Measurements from ENCODE around the gene MAPK8IP3. TPM values are rescaled to one million over a fixed set of nuclear protein-coding genes. Genes with fewer than 3 reads are reported as not detected.

Gene MAPK8IP3
- total RNA-seq, 2 experiments from 2014 or later: 57.1 to 57.4 TPM

GRCh38 chr16:1749152-1750117 is 43.4 kb downstream of the MAPK8IP3 start:
- CTCF ChIA-PET: no interaction called here
- POLR2A ChIA-PET: no interaction called here

DNA sequence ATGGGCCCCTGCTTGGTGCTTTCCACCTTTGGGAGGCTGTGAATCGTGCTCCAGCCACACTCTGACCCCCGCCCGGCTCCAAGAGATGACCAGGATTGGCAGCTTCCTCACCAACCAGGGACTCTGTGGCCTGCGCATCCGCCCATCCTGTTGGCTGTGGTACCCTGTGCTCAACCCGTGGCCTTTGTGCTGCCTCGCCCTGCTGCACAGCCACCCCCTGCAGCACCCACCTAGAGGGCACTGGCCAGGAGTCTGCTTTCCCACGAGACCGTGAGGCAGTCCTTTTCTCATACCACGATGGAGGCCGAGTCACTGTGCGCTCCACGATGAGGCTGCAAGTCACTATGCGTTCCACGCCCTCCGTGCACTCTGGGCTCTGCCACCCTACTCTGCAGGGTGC is 46.0 kb downstream of the MAPK8IP3 start:
- ChIA-PET CTCF (no interaction called here), POLR2A (no interaction called here)

- CTCF ChIA-PET: no interaction called here
- POLR2A ChIA-PET: interaction anchor here (0.7 kb wide), 1 partner anchor 400 kb away, joined by 4 read pairs; no protein-coding TSS in a partner anchor
These were observed 46.9 kb downstream of the MAPK8IP3 start for GRCh38 chr16:1752853-1753252.

DNA sequence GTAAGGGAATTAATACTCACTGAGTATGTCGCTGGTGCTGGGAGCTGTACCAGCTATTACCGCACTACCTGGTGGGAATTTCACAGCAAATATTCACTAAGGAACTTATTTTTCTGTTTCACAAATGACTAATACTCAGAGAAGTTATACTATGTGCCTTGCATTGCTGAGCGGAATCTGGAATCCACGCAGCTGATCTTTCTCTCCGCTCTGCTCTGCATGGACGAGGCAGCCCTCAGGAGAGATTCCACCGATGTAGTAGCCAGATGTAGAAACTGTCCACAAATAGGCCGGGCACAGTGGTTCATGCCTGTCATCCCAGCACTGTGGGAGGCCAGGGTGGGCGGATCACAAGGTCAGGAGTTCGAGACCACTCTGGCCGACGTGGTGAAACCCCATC is 48.2 kb downstream of the MAPK8IP3 start:
- ChIA-PET POLR2A (no interaction called here), CTCF (interaction anchor here (0.6 kb wide), 1 partner anchor 761 kb away, joined by 4 read pairs; no protein-coding TSS in a partner anchor)

DNA sequence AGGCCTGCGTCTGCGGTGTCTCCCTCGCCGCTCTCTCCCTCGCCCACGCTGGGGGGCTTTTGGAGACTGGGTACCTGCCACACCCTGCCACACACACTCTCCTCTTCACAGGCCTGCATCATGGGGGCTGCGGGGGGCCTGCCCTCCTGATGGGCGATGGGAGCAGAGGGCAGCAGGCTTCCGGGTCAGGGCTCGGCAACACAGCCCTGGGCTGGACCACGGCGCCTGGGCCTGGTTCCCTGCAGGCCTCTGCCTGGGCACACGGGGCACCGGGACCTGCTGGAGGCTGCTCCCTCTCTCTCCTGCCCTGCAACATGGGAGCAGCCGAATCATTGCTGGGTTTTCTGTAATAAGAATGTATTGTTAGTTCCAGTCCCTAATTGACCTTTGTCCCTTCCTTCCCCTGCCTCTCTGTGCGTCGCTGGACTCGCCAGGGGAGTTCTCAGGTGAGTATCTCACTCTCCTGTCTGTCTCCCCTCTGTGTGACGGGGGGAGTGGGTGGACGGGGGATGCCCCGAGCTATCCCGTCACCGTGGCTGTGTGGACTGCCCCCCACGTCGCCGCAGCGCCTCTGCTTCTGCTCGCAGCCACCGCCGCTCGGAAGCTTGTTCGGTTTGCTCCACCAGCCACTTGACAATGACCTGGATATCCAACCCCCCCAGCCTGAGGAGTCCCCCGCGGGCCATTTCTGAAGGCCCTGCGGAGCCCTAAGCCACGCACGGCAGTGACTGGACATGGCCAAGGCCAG is 51.9 kb downstream of the MAPK8IP3 start:
- CTCF ChIA-PET: no interaction called here
- POLR2A ChIA-PET: no interaction called here

DNA sequence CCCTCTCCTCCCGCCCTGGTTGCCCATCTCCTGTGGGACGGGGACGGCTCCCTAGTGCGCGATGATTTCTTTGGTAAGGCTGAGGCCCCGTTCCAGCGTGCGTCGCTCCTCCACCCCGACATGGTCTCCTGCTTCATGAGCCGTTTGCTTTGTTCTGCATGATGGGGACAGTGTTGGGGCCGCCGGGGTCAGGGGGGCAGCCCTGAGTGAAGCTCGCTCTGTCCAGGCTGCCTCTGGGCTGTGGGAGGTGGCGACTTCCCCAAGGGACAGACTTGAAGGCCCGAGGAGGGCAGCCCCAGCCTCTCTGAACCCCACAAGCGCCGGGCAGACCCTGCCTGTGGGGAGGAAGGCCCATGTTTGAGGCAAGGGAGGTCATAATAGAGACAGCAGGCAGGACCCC is 52.9 kb downstream of the MAPK8IP3 start:
- CTCF ChIA-PET: no interaction called here
- POLR2A ChIA-PET: no interaction called here

GRCh38 chr16:1759511-1759910 is 53.5 kb downstream of the MAPK8IP3 start:
- CTCF ChIA-PET: no interaction called here

GRCh38 chr16:1760911-1761310 is 54.9 kb downstream of the MAPK8IP3 start:
- CTCF ChIA-PET: no interaction called here
- POLR2A ChIA-PET: no interaction called here

More at GRCh38 chr16:1759511-1759910, 53.5 kb downstream of the MAPK8IP3 start:
- POLR2A ChIA-PET: no interaction called here

DNA sequence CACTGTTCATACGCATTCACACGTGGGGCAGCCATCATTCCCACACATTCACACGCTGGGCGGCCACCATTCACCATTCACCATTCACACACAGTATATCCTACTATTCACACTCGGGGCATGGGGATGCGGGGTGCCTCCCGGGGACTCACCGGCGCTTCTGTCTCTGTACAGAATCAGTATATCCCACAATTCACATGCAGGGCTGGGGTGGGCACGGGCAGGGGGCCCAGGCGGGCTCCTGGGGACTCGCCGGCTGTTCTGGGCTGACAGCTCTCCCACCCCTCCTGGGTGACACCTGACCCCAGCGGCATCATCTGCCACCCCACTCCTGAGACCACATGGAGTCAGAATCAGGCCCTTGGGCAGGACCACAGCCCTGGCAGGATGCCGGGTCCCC is 55.8 kb downstream of the MAPK8IP3 start:
- POLR2A ChIA-PET: no interaction called here
- CTCF ChIA-PET: no interaction called here

DNA sequence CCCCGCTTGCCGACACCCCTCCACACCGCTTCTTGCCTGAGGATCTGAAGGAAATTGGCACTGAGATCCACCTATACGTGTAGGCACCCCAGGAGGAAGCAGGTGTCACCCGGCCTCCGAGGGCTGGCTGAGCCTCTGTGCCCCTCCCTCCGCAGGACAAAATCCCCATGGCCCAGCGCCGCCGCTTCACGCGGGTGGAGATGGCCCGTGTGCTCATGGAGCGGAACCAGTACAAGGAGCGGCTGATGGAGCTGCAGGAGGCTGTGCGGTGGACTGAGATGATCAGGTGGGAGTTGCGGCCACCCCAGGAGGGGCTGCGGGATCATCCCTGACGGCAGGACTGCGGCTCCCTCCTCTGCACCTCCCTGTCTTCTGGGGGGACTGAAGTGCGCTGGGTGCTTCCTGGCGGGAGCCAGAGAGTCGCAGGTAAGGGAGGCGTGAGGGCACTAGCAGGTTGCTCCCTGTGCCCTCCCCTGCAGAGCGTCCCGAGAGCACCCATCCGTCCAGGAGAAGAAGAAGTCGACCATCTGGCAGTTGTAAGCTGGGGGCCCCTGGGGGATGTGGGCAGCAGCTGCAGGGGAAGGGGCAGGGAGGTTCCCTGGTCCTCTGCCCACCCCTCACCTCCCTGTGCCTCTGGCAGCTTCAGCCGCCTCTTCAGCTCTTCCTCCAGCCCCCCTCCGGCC is 56.3 kb downstream of the MAPK8IP3 start:
- POLR2A ChIA-PET: no interaction called here
- CTCF ChIA-PET: no interaction called here

DNA sequence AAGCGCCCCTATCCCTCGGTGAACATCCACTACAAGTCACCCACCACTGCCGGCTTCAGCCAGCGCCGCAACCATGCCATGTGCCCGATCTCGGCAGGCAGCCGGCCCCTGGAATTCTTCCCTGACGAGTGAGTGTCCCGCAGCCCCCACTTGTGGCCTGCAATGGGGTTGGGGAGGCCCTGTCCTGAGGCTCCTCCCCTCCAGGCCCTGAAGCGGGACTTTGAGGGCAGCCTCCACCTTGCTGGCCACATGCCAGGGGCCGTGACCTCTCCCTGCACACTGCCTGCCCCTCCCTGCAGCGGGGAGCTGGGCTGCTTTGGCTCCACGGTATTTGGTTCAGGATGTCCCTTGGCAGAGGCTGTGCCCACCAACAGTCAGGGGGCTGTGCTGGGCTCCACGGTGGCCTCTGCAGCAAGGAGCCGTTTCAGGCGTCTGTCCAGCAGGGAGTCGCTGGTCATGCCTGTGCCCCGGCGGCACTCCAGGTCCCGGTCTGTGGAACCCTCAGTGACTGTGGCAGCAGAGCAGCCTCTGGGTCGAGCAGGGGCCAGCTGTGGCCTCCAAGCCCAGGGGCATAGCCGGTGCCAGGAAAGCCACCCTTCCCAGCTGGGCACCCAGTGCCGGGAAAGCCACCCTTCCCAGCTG is 57.0 kb downstream of the MAPK8IP3 start:
- CTCF ChIA-PET: no interaction called here
- POLR2A ChIA-PET: no interaction called here

- POLR2A ChIA-PET: no interaction called here
- CTCF ChIA-PET: no interaction called here
These were observed 57.8 kb downstream of the MAPK8IP3 start for GRCh38 chr16:1763521-1764511.

- CTCF ChIA-PET: no interaction called here
- POLR2A ChIA-PET: no interaction called here
These were observed 59.0 kb downstream of the MAPK8IP3 start for GRCh38 chr16:1764971-1765370.

DNA sequence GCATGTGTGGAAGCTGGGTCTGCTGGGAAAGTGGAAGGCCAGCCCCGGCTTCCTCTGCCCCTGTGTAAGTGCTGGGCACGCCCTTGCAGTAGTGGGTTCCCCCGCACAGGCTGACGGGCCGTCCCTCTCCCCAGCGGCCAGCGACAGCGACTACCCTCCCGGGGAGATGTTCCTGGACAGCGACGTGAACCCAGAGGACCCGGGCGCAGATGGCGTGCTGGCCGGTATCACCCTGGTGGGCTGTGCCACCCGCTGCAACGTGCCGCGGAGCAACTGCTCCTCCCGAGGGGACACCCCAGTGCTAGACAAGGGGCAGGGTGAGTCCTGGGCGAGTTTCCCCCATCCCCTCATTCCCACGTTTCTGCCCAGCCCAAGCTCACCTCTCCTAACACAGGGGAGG is 59.8 kb downstream of the MAPK8IP3 start:
- ChIA-PET POLR2A (no interaction called here), CTCF (no interaction called here)

- POLR2A ChIA-PET: no interaction called here
- CTCF ChIA-PET: no interaction called here
These were observed 60.2 kb downstream of the MAPK8IP3 start for GRCh38 chr16:1766231-1766630.

GRCh38 chr16:1766701-1767100 is 60.7 kb downstream of the MAPK8IP3 start:
- ChIA-PET CTCF (no interaction called here), POLR2A (no interaction called here)

- CTCF ChIA-PET: interaction anchor here (1.7 kb wide), 1 partner anchor 61 kb away, joined by 4 read pairs; the partner anchor contains the start of gene MAPK8IP3
These were observed 61.4 kb downstream of the MAPK8IP3 start for GRCh38 chr16:1767116-1767994.

More at GRCh38 chr16:1767116-1767994, 61.4 kb downstream of the MAPK8IP3 start:
- POLR2A ChIA-PET: interaction anchor here (0.6 kb wide), 1 partner anchor 398 kb away, joined by 9 read pairs; no protein-coding TSS in a partner anchor
